ENCODE measurements around the gene CACNA2D3. TPM values are rescaled to one million over a fixed set of nuclear protein-coding genes. Genes with fewer than 3 reads are reported as not detected.
"Not testable (repeated sequence)": the region's sequence is repeated elsewhere in the genome, so short reads cannot be mapped to it uniquely, and the experiment has no call there.

The CACNA2D3 gene
- polyA plus RNA-seq, 1 donor, result 0.97 TPM

DNA sequence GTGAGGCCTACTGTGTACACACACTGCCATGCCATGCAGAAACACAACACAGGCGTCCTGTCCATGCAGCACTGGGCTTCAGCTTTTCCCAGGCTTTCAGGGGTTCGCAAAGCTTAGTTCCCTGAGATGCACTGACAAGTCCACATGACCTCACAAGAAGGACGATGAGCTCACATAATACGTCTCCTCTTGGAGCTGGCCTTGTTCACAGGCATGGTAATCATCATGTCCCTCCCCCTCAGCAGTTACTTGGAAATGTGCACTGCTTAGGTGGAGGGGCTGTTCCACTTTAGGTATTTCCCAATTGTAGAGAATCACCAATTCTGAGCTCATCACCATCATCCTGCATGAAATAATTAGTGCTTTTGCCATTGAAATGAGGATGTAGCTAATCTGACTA lies 496.7 kb downstream of the CACNA2D3 start:
- Histone ChIP-seq H3K4me3 (ENCODE audit: low read length) (no peak overlapping the region), H3K27ac (ENCODE audit: low read length) (no peak overlapping the region), H3K27me3 (ENCODE audit: control insufficient read depth, insufficient read depth, low read length) (no peaks in the 10 kb centered on the region), H3K4me1 (ENCODE audit: control insufficient read depth, insufficient read depth, low read length) (no peaks in the 10 kb centered on the region), H3K36me3 (ENCODE audit: control insufficient read depth, insufficient read depth, low read length) (no peaks in the 10 kb centered on the region), H3K9me3 (ENCODE audit: control insufficient read depth, low read depth, low read length) (no peaks in the 10 kb centered on the region)
- DNase-seq, result no peak
- WGBS (ENCODE audit: insufficient coverage, low lambda C conversion rate), result no CpG with 5 or more reads among the region's 4 CpGs

DNA sequence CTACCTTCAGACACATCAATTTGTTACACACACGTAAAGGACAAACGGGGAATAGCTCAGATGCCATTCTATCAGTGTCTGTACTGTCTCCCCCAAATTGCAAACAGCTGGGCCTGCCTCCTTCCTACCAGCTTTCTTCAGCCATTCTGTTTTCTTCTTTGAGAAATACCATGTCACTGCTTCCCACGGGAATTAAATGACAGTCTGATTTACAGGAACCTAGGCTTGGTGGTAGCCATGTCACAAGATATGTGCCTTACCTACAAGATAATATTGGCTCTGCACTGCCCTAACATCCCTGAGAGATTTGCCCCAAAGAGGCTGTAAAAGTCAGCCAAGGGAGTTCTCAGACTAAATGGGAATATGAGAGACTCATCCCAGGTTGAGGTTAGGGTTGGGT lies 497.2 kb downstream of the CACNA2D3 start:
- no peaks in the 10 kb centered on the region for H3K27me3 ChIP-seq (ENCODE audit: control insufficient read depth, insufficient read depth, low read length)
- no peak overlapping the region for H3K27ac ChIP-seq (ENCODE audit: low read length)
- no peak overlapping the region for H3K4me3 ChIP-seq (ENCODE audit: low read length)
- H3K4me1 ChIP-seq (ENCODE audit: control insufficient read depth, insufficient read depth, low read length), result no peaks in the 10 kb centered on the region
- DNase-seq, result no peak
- H3K9me3 ChIP-seq (ENCODE audit: control insufficient read depth, low read depth, low read length), result no peaks in the 10 kb centered on the region
- no CpG with 5 or more reads among the region's 3 CpGs for WGBS (ENCODE audit: insufficient coverage, low lambda C conversion rate)
- H3K36me3 ChIP-seq (ENCODE audit: control insufficient read depth, insufficient read depth, low read length), result no peaks in the 10 kb centered on the region

DNA sequence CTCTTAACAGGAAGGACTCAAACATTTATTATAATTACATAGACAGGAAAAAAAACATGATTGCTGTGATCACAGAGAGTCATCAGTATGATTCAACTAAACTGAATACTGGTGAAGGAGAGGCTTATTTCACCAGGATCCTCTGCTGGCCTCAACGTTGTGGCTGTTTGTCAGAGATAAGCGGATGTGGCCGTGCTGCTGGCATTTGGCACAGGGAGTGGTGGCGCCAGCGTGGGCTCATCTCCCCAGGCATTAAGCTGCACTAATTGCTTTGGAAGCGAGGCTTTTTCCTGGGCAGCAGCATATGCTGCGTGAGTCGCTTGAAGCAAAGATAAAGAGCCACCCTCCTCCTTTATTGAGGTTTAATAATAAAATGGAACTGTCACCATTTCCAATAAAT lies 498.8 kb downstream of the CACNA2D3 start:
- no peak overlapping the region for H3K4me3 ChIP-seq (ENCODE audit: low read length)
- H3K27ac ChIP-seq (ENCODE audit: low read length), result no peak overlapping the region
- H3K9me3 ChIP-seq (ENCODE audit: control insufficient read depth, low read depth, low read length), result peaks cover 2% of the 10 kb centered on the region
- no peaks in the 10 kb centered on the region for H3K27me3 ChIP-seq (ENCODE audit: control insufficient read depth, insufficient read depth, low read length)
- no peak for DNase-seq
- no CpG with 5 or more reads among the region's 8 CpGs for WGBS (ENCODE audit: insufficient coverage, low lambda C conversion rate)
- H3K36me3 ChIP-seq (ENCODE audit: control insufficient read depth, insufficient read depth, low read length), result no peaks in the 10 kb centered on the region
- H3K4me1 ChIP-seq (ENCODE audit: control insufficient read depth, insufficient read depth, low read length), result no peaks in the 10 kb centered on the region

- DNase-seq, result no peak
- H3K9me3 ChIP-seq (ENCODE audit: control insufficient read depth, low read depth, low read length), result peaks cover 3% of the 10 kb centered on the region
- H3K27me3 ChIP-seq (ENCODE audit: control insufficient read depth, insufficient read depth, low read length), result no peaks in the 10 kb centered on the region
- no peak overlapping the region for H3K4me3 ChIP-seq (ENCODE audit: low read length)
- no peaks in the 10 kb centered on the region for H3K36me3 ChIP-seq (ENCODE audit: control insufficient read depth, insufficient read depth, low read length)
- H3K27ac ChIP-seq (ENCODE audit: low read length), result no peak overlapping the region
- WGBS (ENCODE audit: insufficient coverage, low lambda C conversion rate), result 96% methylated on average over 5 of the region's 11 CpGs
- no peaks in the 10 kb centered on the region for H3K4me1 ChIP-seq (ENCODE audit: control insufficient read depth, insufficient read depth, low read length)
These were observed 500.3 kb downstream of the CACNA2D3 start for GRCh38 chr3:54622678-54623077.

DNA sequence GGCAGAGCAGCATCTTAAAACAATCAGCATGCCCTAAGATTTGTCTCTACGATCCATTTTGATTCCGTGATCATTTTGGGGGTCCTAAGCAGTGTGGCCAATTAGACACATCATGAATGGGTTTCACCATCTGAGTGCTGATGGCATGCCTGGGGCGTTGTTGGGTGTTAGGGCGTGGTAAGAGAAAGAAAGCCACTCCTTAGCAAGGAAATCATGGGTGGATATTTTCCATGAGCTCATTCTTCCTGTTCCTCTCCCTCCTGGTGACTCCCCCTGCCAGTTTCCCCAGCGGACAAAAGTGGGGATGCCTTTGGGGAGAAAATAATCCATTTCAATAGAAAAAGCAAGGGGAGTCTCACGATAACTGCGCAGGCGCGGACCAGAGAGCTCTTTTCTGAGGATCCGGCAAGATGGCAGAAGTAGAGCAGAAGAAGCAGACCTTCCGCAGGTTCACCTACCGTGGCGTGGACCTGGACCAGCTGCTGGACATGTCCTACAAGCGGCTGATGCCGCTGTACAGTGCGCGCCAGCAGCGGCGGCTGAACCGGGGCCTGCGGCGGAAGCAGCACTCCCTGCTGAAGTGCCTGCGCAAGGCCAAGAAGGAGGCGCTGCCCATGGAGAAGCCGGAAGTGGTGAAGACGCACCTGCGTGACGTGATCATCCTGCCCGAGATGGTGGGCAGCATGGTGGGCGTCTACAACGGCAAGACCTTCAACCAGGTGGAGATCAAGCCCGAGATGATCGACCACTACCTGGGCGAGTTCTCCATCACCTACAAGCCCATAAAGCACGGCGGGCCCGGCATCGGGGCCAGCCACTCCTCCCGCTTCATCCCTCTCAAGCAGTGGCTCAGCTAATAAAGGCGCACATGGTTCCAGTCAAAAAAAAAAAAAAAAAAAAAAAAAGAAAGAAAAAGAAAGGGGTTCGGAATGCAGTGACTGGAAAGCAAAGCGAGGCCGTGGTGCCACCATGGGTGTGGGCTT lies 503.7 kb downstream of the CACNA2D3 start:
- WGBS (ENCODE audit: insufficient coverage, low lambda C conversion rate), result 80% methylated on average over 1 of the region's 43 CpGs
- no peaks in the 10 kb centered on the region for H3K36me3 ChIP-seq (ENCODE audit: control insufficient read depth, insufficient read depth, low read length)
- H3K27ac ChIP-seq (ENCODE audit: low read length), result no peak overlapping the region
- peaks cover 3% of the 10 kb centered on the region for H3K9me3 ChIP-seq (ENCODE audit: control insufficient read depth, low read depth, low read length)
- no peak overlapping the region for H3K4me3 ChIP-seq (ENCODE audit: low read length)
- no peaks in the 10 kb centered on the region for H3K27me3 ChIP-seq (ENCODE audit: control insufficient read depth, insufficient read depth, low read length)
- DNase-seq, result no peak
- no peaks in the 10 kb centered on the region for H3K4me1 ChIP-seq (ENCODE audit: control insufficient read depth, insufficient read depth, low read length)

- Histone ChIP-seq H3K27me3 (ENCODE audit: control insufficient read depth, insufficient read depth, low read length) (no peaks in the 10 kb centered on the region), H3K36me3 (ENCODE audit: control insufficient read depth, insufficient read depth, low read length) (no peaks in the 10 kb centered on the region), H3K4me1 (ENCODE audit: control insufficient read depth, insufficient read depth, low read length) (no peaks in the 10 kb centered on the region), H3K9me3 (ENCODE audit: control insufficient read depth, low read depth, low read length) (peaks cover 3% of the 10 kb centered on the region), H3K4me3 (ENCODE audit: low read length) (no peak overlapping the region), H3K27ac (ENCODE audit: low read length) (no peak overlapping the region)
- DNase-seq, result no peak
- WGBS (ENCODE audit: insufficient coverage, low lambda C conversion rate), result no CpG with 5 or more reads among the region's 3 CpGs
These were observed 506.6 kb downstream of the CACNA2D3 start for GRCh38 chr3:54628888-54629441.

GRCh38 chr3:54630101-54630623 lies 507.8 kb downstream of the CACNA2D3 start:
- Histone ChIP-seq H3K4me1 (ENCODE audit: control insufficient read depth, insufficient read depth, low read length) (no peaks in the 10 kb centered on the region), H3K4me3 (ENCODE audit: low read length) (no peak overlapping the region), H3K27me3 (ENCODE audit: control insufficient read depth, insufficient read depth, low read length) (no peaks in the 10 kb centered on the region), H3K27ac (ENCODE audit: low read length) (no peak overlapping the region), H3K9me3 (ENCODE audit: control insufficient read depth, low read depth, low read length) (peaks cover 3% of the 10 kb centered on the region), H3K36me3 (ENCODE audit: control insufficient read depth, insufficient read depth, low read length) (no peaks in the 10 kb centered on the region)
- no CpG with 5 or more reads among the region's 6 CpGs for WGBS (ENCODE audit: insufficient coverage, low lambda C conversion rate)
- DNase-seq, result no peak

DNA sequence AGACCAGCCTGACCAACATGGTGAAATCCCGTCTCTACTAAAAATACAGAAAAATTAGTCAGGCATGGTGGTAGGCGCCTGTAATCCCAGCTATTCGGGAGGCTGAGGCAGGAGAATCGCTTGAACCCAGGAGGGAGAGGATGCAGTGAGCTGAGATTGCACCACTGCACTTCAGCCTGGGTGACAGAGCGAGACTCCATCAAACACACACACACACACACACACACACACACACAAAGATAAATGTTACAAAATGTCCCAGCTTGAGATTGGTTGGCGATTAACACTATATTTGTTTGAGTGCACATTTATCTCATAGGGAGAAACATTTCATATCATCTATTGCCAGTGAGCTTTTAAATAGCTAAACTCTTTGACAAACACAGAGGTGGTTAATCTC lies 508.6 kb downstream of the CACNA2D3 start:
- H3K4me3 ChIP-seq (ENCODE audit: low read length); H3K27ac ChIP-seq (ENCODE audit: low read length); H3K9me3 ChIP-seq (ENCODE audit: control insufficient read depth, low read depth, low read length); H3K36me3 ChIP-seq (ENCODE audit: control insufficient read depth, insufficient read depth, low read length); DNase-seq; H3K4me1 ChIP-seq (ENCODE audit: control insufficient read depth, insufficient read depth, low read length); H3K27me3 ChIP-seq (ENCODE audit: control insufficient read depth, insufficient read depth, low read length): not testable (repeated sequence)
- no CpG with 5 or more reads among the region's 6 CpGs for WGBS (ENCODE audit: insufficient coverage, low lambda C conversion rate)

- no peak overlapping the region for H3K27ac ChIP-seq (ENCODE audit: low read length)
- no peaks in the 10 kb centered on the region for H3K27me3 ChIP-seq (ENCODE audit: control insufficient read depth, insufficient read depth, low read length)
- H3K4me1 ChIP-seq (ENCODE audit: control insufficient read depth, insufficient read depth, low read length), result no peaks in the 10 kb centered on the region
- H3K9me3 ChIP-seq (ENCODE audit: control insufficient read depth, low read depth, low read length), result no peaks in the 10 kb centered on the region
- 95% methylated on average over 4 of the region's 6 CpGs for WGBS (ENCODE audit: insufficient coverage, low lambda C conversion rate)
- H3K36me3 ChIP-seq (ENCODE audit: control insufficient read depth, insufficient read depth, low read length), result no peaks in the 10 kb centered on the region
- DNase-seq, result no peak
- H3K4me3 ChIP-seq (ENCODE audit: low read length), result no peak overlapping the region
These were observed 509.4 kb downstream of the CACNA2D3 start for GRCh38 chr3:54631516-54632325.

DNA sequence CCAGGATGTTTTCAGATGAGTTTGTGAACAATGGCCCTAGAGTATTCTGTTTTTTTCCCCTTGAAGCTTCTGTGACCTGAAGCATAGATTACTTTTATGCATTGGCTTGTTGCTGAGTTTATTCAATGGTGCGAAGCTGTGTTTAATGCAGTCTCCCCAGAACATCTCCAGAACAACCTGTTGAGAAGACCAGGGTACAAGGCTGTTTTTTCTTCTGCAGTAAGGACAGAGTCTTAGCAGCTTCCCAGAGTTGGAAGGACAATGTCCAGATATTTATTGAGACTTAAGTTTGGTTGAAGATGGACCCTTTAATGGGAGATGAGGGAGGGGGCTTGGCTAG lies 509.9 kb downstream of the CACNA2D3 start:
- Histone ChIP-seq H3K9me3 (ENCODE audit: control insufficient read depth, low read depth, low read length) (no peaks in the 10 kb centered on the region), H3K4me3 (ENCODE audit: low read length) (no peak overlapping the region), H3K4me1 (ENCODE audit: control insufficient read depth, insufficient read depth, low read length) (no peaks in the 10 kb centered on the region), H3K27me3 (ENCODE audit: control insufficient read depth, insufficient read depth, low read length) (no peaks in the 10 kb centered on the region), H3K36me3 (ENCODE audit: control insufficient read depth, insufficient read depth, low read length) (no peaks in the 10 kb centered on the region), H3K27ac (ENCODE audit: low read length) (no peak overlapping the region)
- no peak for DNase-seq
- no CpG with 5 or more reads among the region's 1 CpG for WGBS (ENCODE audit: insufficient coverage, low lambda C conversion rate)
